Measurements from ENCODE around the gene MTAP.

DNA sequence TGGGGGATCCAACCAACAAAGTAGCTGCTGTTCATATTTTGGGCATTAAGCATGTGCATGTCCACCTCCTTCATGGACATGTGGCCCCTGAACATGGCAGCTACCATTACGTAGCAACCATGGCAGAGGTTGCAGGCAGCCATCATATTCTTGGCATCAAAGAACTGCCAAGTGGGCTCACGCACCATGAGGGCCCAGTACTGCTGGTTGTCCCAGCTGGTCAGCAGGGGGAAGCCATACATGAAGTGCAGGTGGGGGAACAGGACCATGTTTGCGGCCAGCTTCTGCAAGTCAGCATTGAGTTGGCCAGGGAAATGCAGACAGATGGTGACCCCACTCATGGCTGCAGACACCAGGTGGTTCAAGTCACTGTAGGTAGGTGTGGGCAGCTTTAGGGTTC, 9.5 kb downstream of the MTAP start:
- TF ChIP-seq, protein P1, sequence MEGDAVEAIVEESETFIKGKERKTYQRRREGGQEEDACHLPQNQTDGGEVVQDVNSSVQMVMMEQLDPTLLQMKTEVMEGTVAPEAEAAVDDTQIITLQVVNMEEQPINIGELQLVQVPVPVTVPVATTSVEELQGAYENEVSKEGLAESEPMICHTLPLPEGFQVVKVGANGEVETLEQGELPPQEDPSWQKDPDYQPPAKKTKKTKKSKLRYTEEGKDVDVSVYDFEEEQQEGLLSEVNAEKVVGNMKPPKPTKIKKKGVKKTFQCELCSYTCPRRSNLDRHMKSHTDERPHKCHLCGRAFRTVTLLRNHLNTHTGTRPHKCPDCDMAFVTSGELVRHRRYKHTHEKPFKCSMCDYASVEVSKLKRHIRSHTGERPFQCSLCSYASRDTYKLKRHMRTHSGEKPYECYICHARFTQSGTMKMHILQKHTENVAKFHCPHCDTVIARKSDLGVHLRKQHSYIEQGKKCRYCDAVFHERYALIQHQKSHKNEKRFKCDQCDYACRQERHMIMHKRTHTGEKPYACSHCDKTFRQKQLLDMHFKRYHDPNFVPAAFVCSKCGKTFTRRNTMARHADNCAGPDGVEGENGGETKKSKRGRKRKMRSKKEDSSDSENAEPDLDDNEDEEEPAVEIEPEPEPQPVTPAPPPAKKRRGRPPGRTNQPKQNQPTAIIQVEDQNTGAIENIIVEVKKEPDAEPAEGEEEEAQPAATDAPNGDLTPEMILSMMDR (IDR thresholded peaks at IDR 0.05; ENCODE audit: poor library complexity, severe bottlenecking), result no peak
- TF ChIP-seq EZH2 (IDR thresholded peaks at IDR 0.05; ENCODE audit: borderline replicate concordance, insufficient read depth, low read length, poor library complexity, severe bottlenecking) (no peak), POLR2AphosphoS5 (IDR thresholded peaks at IDR 0.05) (no peak), TAF1 (IDR thresholded peaks at IDR 0.05; ENCODE audit: low read depth) (no peak), SMC3 (conservative IDR thresholded peaks at IDR 0.05; ENCODE audit: poor library complexity) (no peak)
- TF ChIP-seq, protein P2, sequence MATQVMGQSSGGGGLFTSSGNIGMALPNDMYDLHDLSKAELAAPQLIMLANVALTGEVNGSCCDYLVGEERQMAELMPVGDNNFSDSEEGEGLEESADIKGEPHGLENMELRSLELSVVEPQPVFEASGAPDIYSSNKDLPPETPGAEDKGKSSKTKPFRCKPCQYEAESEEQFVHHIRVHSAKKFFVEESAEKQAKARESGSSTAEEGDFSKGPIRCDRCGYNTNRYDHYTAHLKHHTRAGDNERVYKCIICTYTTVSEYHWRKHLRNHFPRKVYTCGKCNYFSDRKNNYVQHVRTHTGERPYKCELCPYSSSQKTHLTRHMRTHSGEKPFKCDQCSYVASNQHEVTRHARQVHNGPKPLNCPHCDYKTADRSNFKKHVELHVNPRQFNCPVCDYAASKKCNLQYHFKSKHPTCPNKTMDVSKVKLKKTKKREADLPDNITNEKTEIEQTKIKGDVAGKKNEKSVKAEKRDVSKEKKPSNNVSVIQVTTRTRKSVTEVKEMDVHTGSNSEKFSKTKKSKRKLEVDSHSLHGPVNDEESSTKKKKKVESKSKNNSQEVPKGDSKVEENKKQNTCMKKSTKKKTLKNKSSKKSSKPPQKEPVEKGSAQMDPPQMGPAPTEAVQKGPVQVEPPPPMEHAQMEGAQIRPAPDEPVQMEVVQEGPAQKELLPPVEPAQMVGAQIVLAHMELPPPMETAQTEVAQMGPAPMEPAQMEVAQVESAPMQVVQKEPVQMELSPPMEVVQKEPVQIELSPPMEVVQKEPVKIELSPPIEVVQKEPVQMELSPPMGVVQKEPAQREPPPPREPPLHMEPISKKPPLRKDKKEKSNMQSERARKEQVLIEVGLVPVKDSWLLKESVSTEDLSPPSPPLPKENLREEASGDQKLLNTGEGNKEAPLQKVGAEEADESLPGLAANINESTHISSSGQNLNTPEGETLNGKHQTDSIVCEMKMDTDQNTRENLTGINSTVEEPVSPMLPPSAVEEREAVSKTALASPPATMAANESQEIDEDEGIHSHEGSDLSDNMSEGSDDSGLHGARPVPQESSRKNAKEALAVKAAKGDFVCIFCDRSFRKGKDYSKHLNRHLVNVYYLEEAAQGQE (IDR thresholded peaks at IDR 0.05; ENCODE audit: borderline replicate concordance), result no peak

Measured in neural cell (in vitro differentiated cells).